ENCODE results near the gene MRPS34.

The MRPS34 gene

DNA sequence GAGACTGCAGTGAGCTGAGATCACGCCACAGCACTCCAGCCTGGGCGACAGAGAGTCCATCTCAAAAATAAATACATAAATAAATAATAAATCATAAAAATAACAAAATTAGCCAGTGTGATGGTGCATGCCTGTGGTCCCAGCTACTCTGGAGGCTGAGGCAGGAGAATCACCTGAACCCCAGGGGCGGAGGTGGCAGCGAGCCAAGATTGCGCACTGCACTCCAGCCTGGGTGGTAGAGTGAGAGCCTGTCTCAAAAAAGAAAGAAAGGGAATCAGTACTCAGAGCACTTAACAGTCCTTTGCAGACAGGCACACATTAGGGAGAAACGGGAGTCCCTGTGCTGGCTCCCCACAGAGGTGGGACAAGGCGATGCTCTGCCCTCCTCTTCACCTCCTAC is 41.9 kb downstream of the MRPS34 start:
- ATAC-seq (ENCODE audit: insufficient read depth, low read depth) (no peak), DNase-seq (no peak)
- H3K4me1 ChIP-seq (ENCODE audit: insufficient read depth, low read length): no peaks in the 10 kb centered on the region
- H3K36me3 ChIP-seq (ENCODE audit: insufficient read depth, low read length): peaks cover 79% of the 10 kb centered on the region
- TF ChIP-seq, protein P1, sequence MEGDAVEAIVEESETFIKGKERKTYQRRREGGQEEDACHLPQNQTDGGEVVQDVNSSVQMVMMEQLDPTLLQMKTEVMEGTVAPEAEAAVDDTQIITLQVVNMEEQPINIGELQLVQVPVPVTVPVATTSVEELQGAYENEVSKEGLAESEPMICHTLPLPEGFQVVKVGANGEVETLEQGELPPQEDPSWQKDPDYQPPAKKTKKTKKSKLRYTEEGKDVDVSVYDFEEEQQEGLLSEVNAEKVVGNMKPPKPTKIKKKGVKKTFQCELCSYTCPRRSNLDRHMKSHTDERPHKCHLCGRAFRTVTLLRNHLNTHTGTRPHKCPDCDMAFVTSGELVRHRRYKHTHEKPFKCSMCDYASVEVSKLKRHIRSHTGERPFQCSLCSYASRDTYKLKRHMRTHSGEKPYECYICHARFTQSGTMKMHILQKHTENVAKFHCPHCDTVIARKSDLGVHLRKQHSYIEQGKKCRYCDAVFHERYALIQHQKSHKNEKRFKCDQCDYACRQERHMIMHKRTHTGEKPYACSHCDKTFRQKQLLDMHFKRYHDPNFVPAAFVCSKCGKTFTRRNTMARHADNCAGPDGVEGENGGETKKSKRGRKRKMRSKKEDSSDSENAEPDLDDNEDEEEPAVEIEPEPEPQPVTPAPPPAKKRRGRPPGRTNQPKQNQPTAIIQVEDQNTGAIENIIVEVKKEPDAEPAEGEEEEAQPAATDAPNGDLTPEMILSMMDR (IDR thresholded peaks at IDR 0.05; ENCODE audit: borderline replicate concordance, extremely low read depth, low read length, poor library complexity, severe bottlenecking): no peak
- no peak for TF ChIP-seq EZH2 (IDR thresholded peaks at IDR 0.05; ENCODE audit: borderline replicate concordance, low read depth, low read length, severe bottlenecking)
- H2AFZ ChIP-seq (ENCODE audit: low read depth, low read length): no peak overlapping the region
- peaks cover 6% of the 10 kb centered on the region for H3K79me2 ChIP-seq (ENCODE audit: insufficient read depth, low read length)
- peaks cover 11% of the 10 kb centered on the region for H3K9me3 ChIP-seq (ENCODE audit: insufficient read depth, low read length, severe bottlenecking)
- peaks cover 20% of the 10 kb centered on the region for H4K20me1 ChIP-seq (ENCODE audit: insufficient read depth, low read length)
- H3K27me3 ChIP-seq (ENCODE audit: insufficient read depth, low read length, poor library complexity): no peaks in the 10 kb centered on the region
- no peak overlapping the region for H3K4me3 ChIP-seq (ENCODE audit: low read depth in 1 of 2, low read length in 2 of 2)
- no peak overlapping the region for H3K4me2 ChIP-seq (ENCODE audit: insufficient read depth, low read length)
- no peak overlapping the region for H3K27ac ChIP-seq (ENCODE audit: low read length)
- H3K9ac ChIP-seq (ENCODE audit: low read depth, low read length): no peak overlapping the region

DNA sequence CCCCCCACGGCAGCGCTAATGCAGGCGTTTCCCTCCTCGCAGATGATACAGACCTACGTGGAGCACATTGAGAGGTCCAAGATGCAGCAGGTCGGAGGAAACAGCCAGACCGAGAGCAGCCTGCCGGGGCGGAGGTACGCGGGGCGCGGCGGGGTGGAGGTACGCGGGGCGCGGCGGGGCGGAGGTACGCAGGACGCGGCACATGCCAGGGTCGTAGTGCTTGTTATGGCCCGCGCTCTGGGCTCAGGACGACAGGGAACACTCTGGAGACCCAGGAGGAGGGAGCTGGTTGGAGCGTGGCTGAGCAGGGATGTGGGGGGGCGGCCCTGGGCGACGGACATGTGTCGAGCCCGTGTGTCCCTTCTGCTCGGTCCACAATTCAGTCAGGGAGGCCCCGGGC is 43.5 kb downstream of the MRPS34 start:
- H2AFZ ChIP-seq (ENCODE audit: low read depth, low read length): no peak overlapping the region
- DNase-seq (no peak), ATAC-seq (ENCODE audit: insufficient read depth, low read depth) (no peak)
- no peak overlapping the region for H3K27ac ChIP-seq (ENCODE audit: low read length)
- no peak overlapping the region for H3K4me3 ChIP-seq (ENCODE audit: low read depth in 1 of 2, low read length in 2 of 2)
- no peak overlapping the region for H3K9ac ChIP-seq (ENCODE audit: low read depth, low read length)
- no peak for TF ChIP-seq EZH2 (IDR thresholded peaks at IDR 0.05; ENCODE audit: borderline replicate concordance, low read depth, low read length, severe bottlenecking)
- TF ChIP-seq, protein P1 (IDR thresholded peaks at IDR 0.05; ENCODE audit: borderline replicate concordance, extremely low read depth, low read length, poor library complexity, severe bottlenecking): no peak
- H3K36me3 ChIP-seq (ENCODE audit: insufficient read depth, low read length): peaks cover 72% of the 10 kb centered on the region
- peaks cover 22% of the 10 kb centered on the region for H4K20me1 ChIP-seq (ENCODE audit: insufficient read depth, low read length)
- H3K79me2 ChIP-seq (ENCODE audit: insufficient read depth, low read length): peaks cover 9% of the 10 kb centered on the region
- no peak overlapping the region for H3K4me2 ChIP-seq (ENCODE audit: insufficient read depth, low read length)
- no peaks in the 10 kb centered on the region for H3K9me3 ChIP-seq (ENCODE audit: insufficient read depth, low read length, severe bottlenecking)
- H3K4me1 ChIP-seq (ENCODE audit: insufficient read depth, low read length): no peaks in the 10 kb centered on the region
- no peaks in the 10 kb centered on the region for H3K27me3 ChIP-seq (ENCODE audit: insufficient read depth, low read length, poor library complexity)

DNA sequence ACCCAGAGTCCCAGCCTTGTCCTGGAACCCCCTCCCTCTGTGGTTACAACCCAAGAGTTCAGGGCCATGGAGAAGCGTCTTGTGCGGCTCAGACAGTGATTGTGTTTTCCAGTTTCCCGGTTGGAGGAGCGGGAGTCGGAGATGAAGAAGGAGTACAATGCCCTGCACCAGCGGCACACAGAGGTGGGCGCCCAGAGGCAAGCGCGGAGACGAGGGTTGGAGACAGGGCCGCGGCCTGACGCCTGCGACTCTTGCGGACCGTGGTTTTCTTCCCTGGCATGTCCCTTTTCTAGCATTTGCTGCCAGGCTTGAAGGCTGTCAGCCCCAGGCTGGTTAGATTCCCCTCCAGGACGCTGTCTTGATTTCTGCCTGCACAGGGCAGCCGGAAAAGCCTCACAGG is 43.9 kb downstream of the MRPS34 start:
- no peak for ATAC-seq (ENCODE audit: insufficient read depth, low read depth)
- Histone ChIP-seq H3K4me1 (ENCODE audit: insufficient read depth, low read length) (no peaks in the 10 kb centered on the region), H3K36me3 (ENCODE audit: insufficient read depth, low read length) (peaks cover 72% of the 10 kb centered on the region), H4K20me1 (ENCODE audit: insufficient read depth, low read length) (peaks cover 26% of the 10 kb centered on the region), H3K79me2 (ENCODE audit: insufficient read depth, low read length) (peaks cover 13% of the 10 kb centered on the region), H3K9me3 (ENCODE audit: insufficient read depth, low read length, severe bottlenecking) (no peaks in the 10 kb centered on the region), H3K4me2 (ENCODE audit: insufficient read depth, low read length) (no peak overlapping the region), H2AFZ (ENCODE audit: low read depth, low read length) (no peak overlapping the region), H3K9ac (ENCODE audit: low read depth, low read length) (no peak overlapping the region), H3K27ac (ENCODE audit: low read length) (no peak overlapping the region), H3K27me3 (ENCODE audit: insufficient read depth, low read length, poor library complexity) (no peaks in the 10 kb centered on the region), H3K4me3 (ENCODE audit: low read depth in 1 of 2, low read length in 2 of 2) (no peak overlapping the region)
- no peak for TF ChIP-seq EZH2 (IDR thresholded peaks at IDR 0.05; ENCODE audit: borderline replicate concordance, low read depth, low read length, severe bottlenecking)
- TF ChIP-seq, protein P1 (IDR thresholded peaks at IDR 0.05; ENCODE audit: borderline replicate concordance, extremely low read depth, low read length, poor library complexity, severe bottlenecking): no peak
- DNase-seq: no peak
